Stimulated activated memory B cell treated with anti-CD40 and anti-IgM and Interleukin-4, amounts not matched to agents 10 μg/mL and 1 μg/mL and 100 μg/mL, for 72 hours (primary cell): Measurements from ENCODE around the gene CHRDL2.
"Not testable (repeated sequence)": the region's sequence is repeated elsewhere in the genome, so short reads cannot be mapped to it uniquely, and the experiment has no call there.

Experiments
- ATAC-seq: fragments of 150-1000 bp; cut with Tn5 transposase; 2 replicates; pipeline ENCODE4 v1.10.0; 2021
- H3K27ac Mint-ChIP-seq: one replicate; pipeline ENCODE4 v1.8.0; 2022; ENCODE audit warnings: mild to moderate bottlenecking, mixed read lengths
- H3K27me3 Mint-ChIP-seq: one replicate; pipeline ENCODE4 v1.8.0; 2022; ENCODE audit warnings: mixed read lengths
- H3K36me3 Mint-ChIP-seq: one replicate; pipeline ENCODE4 v1.8.0; 2022; ENCODE audit warnings: mixed read lengths
- H3K4me1 Mint-ChIP-seq: one replicate; pipeline ENCODE4 v1.8.0; 2022; ENCODE audit warnings: mixed read lengths
- H3K4me3 Mint-ChIP-seq: one replicate; pipeline ENCODE4 v1.8.0; 2022; ENCODE audit warnings: mild to moderate bottlenecking, moderate library complexity, mixed read lengths
- H3K9me3 Mint-ChIP-seq: one replicate; pipeline ENCODE4 v1.8.0; 2022; ENCODE audit warnings: mixed read lengths

CHRDL2 gene, protein sequence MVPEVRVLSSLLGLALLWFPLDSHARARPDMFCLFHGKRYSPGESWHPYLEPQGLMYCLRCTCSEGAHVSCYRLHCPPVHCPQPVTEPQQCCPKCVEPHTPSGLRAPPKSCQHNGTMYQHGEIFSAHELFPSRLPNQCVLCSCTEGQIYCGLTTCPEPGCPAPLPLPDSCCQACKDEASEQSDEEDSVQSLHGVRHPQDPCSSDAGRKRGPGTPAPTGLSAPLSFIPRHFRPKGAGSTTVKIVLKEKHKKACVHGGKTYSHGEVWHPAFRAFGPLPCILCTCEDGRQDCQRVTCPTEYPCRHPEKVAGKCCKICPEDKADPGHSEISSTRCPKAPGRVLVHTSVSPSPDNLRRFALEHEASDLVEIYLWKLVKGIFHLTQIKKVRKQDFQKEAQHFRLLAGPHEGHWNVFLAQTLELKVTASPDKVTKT

GRCh38 chr11:74731301-74732094, at the start of gene CHRDL2:
TSS of gene CHRDL2 (minus strand) at chr11:74731426. CDS start at chr11:74730888, 538 bp downstream.
- H3K27ac Mint-ChIP-seq: no peak within 1 kb of the TSS
- H3K27me3 Mint-ChIP-seq: peaks cover 59% of the 10 kb centered on the region
- H3K4me1 Mint-ChIP-seq: peaks cover 8% of the 10 kb centered on the region
- no peaks in the 10 kb centered on the region for H3K36me3 Mint-ChIP-seq
- peak within 1 kb of the TSS; percentile 65 for H3K4me3 Mint-ChIP-seq
- no peak for ATAC-seq
- H3K9me3 Mint-ChIP-seq: no peaks in the 10 kb centered on the region

- H3K4me1 Mint-ChIP-seq: peaks cover 42% of the 10 kb centered on the region
- no peaks in the 10 kb centered on the region for H3K9me3 Mint-ChIP-seq
- no peak for ATAC-seq
- H3K36me3 Mint-ChIP-seq: peaks cover 13% of the 10 kb centered on the region
- no peaks in the 10 kb centered on the region for H3K27me3 Mint-ChIP-seq
- H3K27ac Mint-ChIP-seq: no peak overlapping the region
- no peak overlapping the region for H3K4me3 Mint-ChIP-seq
Measured at GRCh38 chr11:74780248-74781005, 49.2 kb upstream of the CHRDL2 start.

GRCh38 chr11:74778581-74778980, 47.4 kb upstream of the CHRDL2 start:
- no peak for ATAC-seq
- H3K27me3 Mint-ChIP-seq: no peaks in the 10 kb centered on the region
- H3K4me1 Mint-ChIP-seq: peaks cover 38% of the 10 kb centered on the region
- no peaks in the 10 kb centered on the region for H3K9me3 Mint-ChIP-seq
- H3K36me3 Mint-ChIP-seq: peaks cover 20% of the 10 kb centered on the region
- no peak overlapping the region for H3K27ac Mint-ChIP-seq
- no peak overlapping the region for H3K4me3 Mint-ChIP-seq

GRCh38 chr11:74777877-74778276, 46.7 kb upstream of the CHRDL2 start:
- Mint-ChIP-seq H3K27ac (no peak overlapping the region), H3K4me1 (peaks cover 34% of the 10 kb centered on the region), H3K4me3 (no peak overlapping the region), H3K36me3 (peaks cover 20% of the 10 kb centered on the region), H3K9me3 (no peaks in the 10 kb centered on the region), H3K27me3 (no peaks in the 10 kb centered on the region)
- ATAC-seq: no peak

GRCh38 chr11:74777038-74777437, 45.8 kb upstream of the CHRDL2 start:
- H3K4me1 Mint-ChIP-seq: peaks cover 36% of the 10 kb centered on the region
- ATAC-seq: no peak
- no peak overlapping the region for H3K27ac Mint-ChIP-seq
- H3K9me3 Mint-ChIP-seq: no peaks in the 10 kb centered on the region
- H3K36me3 Mint-ChIP-seq: peaks cover 20% of the 10 kb centered on the region
- H3K4me3 Mint-ChIP-seq: no peak overlapping the region
- H3K27me3 Mint-ChIP-seq: no peaks in the 10 kb centered on the region

DNA sequence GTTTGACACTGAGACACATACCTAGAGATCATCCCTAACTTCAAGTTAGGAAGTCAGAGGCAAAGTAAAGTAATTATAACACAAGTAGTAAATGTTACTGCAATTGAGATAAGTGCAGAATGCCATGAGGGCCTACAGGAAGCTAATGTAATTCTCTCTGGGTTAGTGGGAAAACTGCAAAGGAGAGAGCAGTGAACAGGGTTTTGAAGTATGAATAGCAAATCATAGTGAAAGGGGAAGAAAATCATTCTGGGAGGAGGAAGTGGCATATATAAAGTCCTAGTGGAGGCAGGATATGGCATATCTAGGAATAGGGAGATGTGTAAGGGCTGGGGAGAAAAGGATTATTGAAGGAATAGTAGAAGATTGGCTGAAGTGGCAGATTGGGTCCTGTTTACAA, 45.3 kb upstream of the CHRDL2 start:
- Mint-ChIP-seq H3K27ac (no peak overlapping the region), H3K9me3 (no peaks in the 10 kb centered on the region)

DNA sequence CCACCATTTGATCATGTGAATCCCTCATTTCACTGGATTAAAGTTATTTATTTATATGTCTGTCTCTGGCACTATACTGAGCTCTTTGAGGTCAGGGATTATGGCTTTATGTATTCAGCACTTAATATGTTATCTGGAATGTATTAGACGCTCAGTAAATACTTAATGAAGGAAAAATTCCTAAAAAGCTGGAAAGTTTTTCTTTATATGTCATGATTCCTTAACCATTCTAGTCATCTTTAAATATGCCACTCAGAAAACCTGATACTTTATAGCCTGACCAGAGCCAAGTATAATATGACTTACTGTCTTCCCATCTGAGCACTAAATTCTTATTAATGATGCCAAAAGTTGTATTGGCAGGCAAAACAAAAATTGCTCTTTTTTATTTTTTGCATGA, 44.5 kb upstream of the CHRDL2 start:
- H3K4me1 Mint-ChIP-seq: peaks cover 38% of the 10 kb centered on the region

More for the DNA sequence above, 45.3 kb upstream of the CHRDL2 start:
- peaks cover 20% of the 10 kb centered on the region for H3K36me3 Mint-ChIP-seq
- ATAC-seq: no peak
- peaks cover 36% of the 10 kb centered on the region for H3K4me1 Mint-ChIP-seq
- no peaks in the 10 kb centered on the region for H3K27me3 Mint-ChIP-seq
- no peak overlapping the region for H3K4me3 Mint-ChIP-seq

DNA sequence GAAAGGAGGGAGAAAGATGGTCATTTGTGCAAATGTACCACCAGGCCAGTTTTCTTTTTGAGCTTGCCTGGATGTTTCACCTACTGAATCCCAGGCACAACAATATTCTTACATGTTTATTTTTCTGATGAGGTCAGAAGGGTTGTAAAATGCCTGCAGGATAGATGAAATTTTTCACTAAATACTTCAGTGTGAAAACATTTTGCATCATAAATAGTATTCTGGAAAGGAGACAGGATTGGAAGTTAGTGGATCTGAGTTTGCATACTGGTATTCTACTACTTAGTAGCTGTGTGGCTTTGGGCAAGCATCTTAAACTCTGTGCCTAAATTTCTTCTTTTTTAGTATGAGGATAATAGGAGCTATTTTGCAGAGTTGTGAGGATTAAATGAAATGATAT, 42.2 kb upstream of the CHRDL2 start:
- Mint-ChIP-seq H3K36me3 (peaks cover 20% of the 10 kb centered on the region), H3K4me1 (peaks cover 61% of the 10 kb centered on the region), H3K27me3 (no peaks in the 10 kb centered on the region), H3K27ac (no peak overlapping the region), H3K9me3 (no peaks in the 10 kb centered on the region), H3K4me3 (no peak overlapping the region)
- ATAC-seq: no peak

More for the DNA sequence above, 44.5 kb upstream of the CHRDL2 start:
- no peak for ATAC-seq
- H3K4me3 Mint-ChIP-seq: no peak overlapping the region
- no peak overlapping the region for H3K27ac Mint-ChIP-seq
- peaks cover 20% of the 10 kb centered on the region for H3K36me3 Mint-ChIP-seq
- no peaks in the 10 kb centered on the region for H3K9me3 Mint-ChIP-seq
- no peaks in the 10 kb centered on the region for H3K27me3 Mint-ChIP-seq

GRCh38 chr11:74771139-74771538, 39.9 kb upstream of the CHRDL2 start:
- ATAC-seq: no peak
- Mint-ChIP-seq H3K4me3 (no peak overlapping the region), H3K27ac (no peak overlapping the region)

GRCh38 chr11:74770456-74770855, 39.2 kb upstream of the CHRDL2 start:
- Mint-ChIP-seq H3K27me3 (no peaks in the 10 kb centered on the region), H3K9me3 (no peaks in the 10 kb centered on the region), H3K36me3 (peaks cover 7% of the 10 kb centered on the region), H3K4me3 (no peak overlapping the region), H3K4me1 (peaks cover 55% of the 10 kb centered on the region), H3K27ac (no peak overlapping the region)
- no peak for ATAC-seq

More at GRCh38 chr11:74771139-74771538, 39.9 kb upstream of the CHRDL2 start:
- Mint-ChIP-seq H3K27me3 (no peaks in the 10 kb centered on the region), H3K9me3 (no peaks in the 10 kb centered on the region), H3K4me1 (peaks cover 55% of the 10 kb centered on the region), H3K36me3 (peaks cover 7% of the 10 kb centered on the region)

GRCh38 chr11:74769055-74769707, 38.0 kb upstream of the CHRDL2 start:
- ATAC-seq: no peak
- no peak overlapping the region for H3K4me3 Mint-ChIP-seq
- no peaks in the 10 kb centered on the region for H3K9me3 Mint-ChIP-seq
- H3K27ac Mint-ChIP-seq: peak overlapping the region; percentile 74
- peaks cover 51% of the 10 kb centered on the region for H3K4me1 Mint-ChIP-seq
- H3K27me3 Mint-ChIP-seq: no peaks in the 10 kb centered on the region
- H3K36me3 Mint-ChIP-seq: peaks cover 6% of the 10 kb centered on the region

GRCh38 chr11:74768172-74768651, 37.0 kb upstream of the CHRDL2 start:
- Mint-ChIP-seq H3K4me1 (peaks cover 53% of the 10 kb centered on the region), H3K27ac (peak overlapping the region; percentile 74), H3K4me3 (peak overlapping the region; percentile 60), H3K36me3 (peaks cover 16% of the 10 kb centered on the region)
- H3K9me3 Mint-ChIP-seq, H3K27me3 Mint-ChIP-seq: not testable (repeated sequence)
- peak; percentile 80 for ATAC-seq

GRCh38 chr11:74766905-74767304, 35.7 kb upstream of the CHRDL2 start:
- H3K4me3 Mint-ChIP-seq: no peak overlapping the region
- peaks cover 46% of the 10 kb centered on the region for H3K4me1 Mint-ChIP-seq
- H3K27me3 Mint-ChIP-seq: no peaks in the 10 kb centered on the region
- peaks cover 17% of the 10 kb centered on the region for H3K36me3 Mint-ChIP-seq
- ATAC-seq: no peak
- no peak overlapping the region for H3K27ac Mint-ChIP-seq
- no peaks in the 10 kb centered on the region for H3K9me3 Mint-ChIP-seq

DNA sequence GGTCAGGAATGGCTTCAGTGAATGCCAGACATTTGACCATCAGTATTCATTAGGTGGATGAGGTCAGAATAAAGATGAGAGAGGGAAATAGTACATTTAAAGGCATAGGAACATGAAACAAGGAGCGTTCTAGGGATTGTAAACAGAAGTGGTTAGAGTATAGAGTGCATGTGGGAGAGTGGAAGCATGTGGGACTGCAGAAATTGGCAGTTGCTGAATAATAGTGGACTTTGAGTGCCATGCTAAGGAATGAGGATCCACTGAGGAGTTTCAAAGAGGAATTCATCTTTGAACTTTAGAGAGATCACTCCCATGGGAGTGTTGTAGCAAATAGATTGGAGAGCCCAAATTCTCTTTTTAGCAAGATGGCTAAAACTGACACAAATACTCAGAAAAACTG, 25.3 kb upstream of the CHRDL2 start:
- no peak for ATAC-seq
- no peak overlapping the region for H3K27ac Mint-ChIP-seq
- H3K9me3 Mint-ChIP-seq: peaks cover 4% of the 10 kb centered on the region
- no peak overlapping the region for H3K4me3 Mint-ChIP-seq
- H3K4me1 Mint-ChIP-seq: peaks cover 36% of the 10 kb centered on the region
- peaks cover 6% of the 10 kb centered on the region for H3K36me3 Mint-ChIP-seq
- H3K27me3 Mint-ChIP-seq: no peaks in the 10 kb centered on the region
